ENCODE measurements around the gene KAZN. TPM values are rescaled to one million over a fixed set of nuclear protein-coding genes. Genes with fewer than 3 reads are reported as not detected.

Gene KAZN
- total RNA-seq, 1 donor from 2014 or later: 0.51 TPM

GRCh38 chr1:14929547-14930246 lies 331.2 kb downstream of the KAZN start:
- no peak for DNase-seq (ENCODE audit: low read depth in 2 of 2)

- no peak for DNase-seq (ENCODE audit: low read depth in 2 of 2)
Measured at GRCh38 chr1:14930247-14930965, 331.9 kb downstream of the KAZN start.

- DNase-seq (ENCODE audit: low read depth in 2 of 2): no peak
Measured at GRCh38 chr1:14932034-14932638, 333.7 kb downstream of the KAZN start.

GRCh38 chr1:14934867-14935266 lies 336.4 kb downstream of the KAZN start:
- DNase-seq (ENCODE audit: low read depth in 2 of 2): no peak

GRCh38 chr1:14936815-14937214 lies 338.3 kb downstream of the KAZN start:
- DNase-seq (ENCODE audit: low read depth in 2 of 2): no peak

- DNase-seq (ENCODE audit: low read depth in 2 of 2): no peak
Measured at GRCh38 chr1:14937288-14937949, 338.9 kb downstream of the KAZN start.

- no peak for DNase-seq (ENCODE audit: low read depth in 2 of 2)
Measured at GRCh38 chr1:14939527-14940284, 341.2 kb downstream of the KAZN start.

- DNase-seq (ENCODE audit: low read depth in 2 of 2): no peak
Measured at GRCh38 chr1:14940285-14940870, 341.9 kb downstream of the KAZN start.

GRCh38 chr1:14941864-14942263 lies 343.4 kb downstream of the KAZN start:
- DNase-seq (ENCODE audit: low read depth in 2 of 2): no peak

- DNase-seq (ENCODE audit: low read depth in 2 of 2): no peak
Measured at GRCh38 chr1:14944471-14944985, 346.0 kb downstream of the KAZN start.

GRCh38 chr1:14945132-14946010 lies 346.9 kb downstream of the KAZN start:
- DNase-seq (ENCODE audit: low read depth in 2 of 2): no peak

- DNase-seq (ENCODE audit: low read depth in 2 of 2): no peak
Measured at GRCh38 chr1:14946011-14946359, 347.5 kb downstream of the KAZN start.

- no peak for DNase-seq (ENCODE audit: low read depth in 2 of 2)
Measured at GRCh38 chr1:14946684-14947238, 348.3 kb downstream of the KAZN start.

GRCh38 chr1:14947421-14947820 lies 348.9 kb downstream of the KAZN start:
- DNase-seq (ENCODE audit: low read depth in 2 of 2): no peak

- DNase-seq (ENCODE audit: low read depth in 2 of 2): no peak
Measured at GRCh38 chr1:14948112-14948652, 349.7 kb downstream of the KAZN start.

GRCh38 chr1:14949270-14949835 lies 350.9 kb downstream of the KAZN start:
- no peak for DNase-seq (ENCODE audit: low read depth in 2 of 2)

- no peak for DNase-seq (ENCODE audit: low read depth in 2 of 2)
Measured at GRCh38 chr1:14949836-14950713, 351.6 kb downstream of the KAZN start.

GRCh38 chr1:14951766-14952165 lies 353.3 kb downstream of the KAZN start:
- no peak for DNase-seq (ENCODE audit: low read depth in 2 of 2)
